KG1 (cell line): ENCODE measurements around the gene TLR10.
A peak's percentile ranks its signal among the peaks of the same experiment; 100 is the strongest.
"Not testable (repeated sequence)": the region's sequence is repeated elsewhere in the genome, so short reads cannot be mapped to it uniquely, and the experiment has no call there.

Source experiments
- DNase-seq: peaks from one replicate; lab custom pipeline; 2025; lab: John Stamatoyannopoulos, UW

TLR10 gene

GRCh38 chr4:38766940-38767339, 15.8 kb downstream of the TLR10 start:
- DNase-seq = not testable (repeated sequence)

GRCh38 chr4:38765382-38765781, 17.4 kb downstream of the TLR10 start:
- DNase-seq = no peak

GRCh38 chr4:38764277-38764676, 18.5 kb downstream of the TLR10 start:
- no peak for DNase-seq

- no peak for DNase-seq
These were observed 20.2 kb downstream of the TLR10 start for GRCh38 chr4:38762560-38762959.

GRCh38 chr4:38759790-38760122, 23.0 kb downstream of the TLR10 start:
- DNase-seq = no peak

DNA sequence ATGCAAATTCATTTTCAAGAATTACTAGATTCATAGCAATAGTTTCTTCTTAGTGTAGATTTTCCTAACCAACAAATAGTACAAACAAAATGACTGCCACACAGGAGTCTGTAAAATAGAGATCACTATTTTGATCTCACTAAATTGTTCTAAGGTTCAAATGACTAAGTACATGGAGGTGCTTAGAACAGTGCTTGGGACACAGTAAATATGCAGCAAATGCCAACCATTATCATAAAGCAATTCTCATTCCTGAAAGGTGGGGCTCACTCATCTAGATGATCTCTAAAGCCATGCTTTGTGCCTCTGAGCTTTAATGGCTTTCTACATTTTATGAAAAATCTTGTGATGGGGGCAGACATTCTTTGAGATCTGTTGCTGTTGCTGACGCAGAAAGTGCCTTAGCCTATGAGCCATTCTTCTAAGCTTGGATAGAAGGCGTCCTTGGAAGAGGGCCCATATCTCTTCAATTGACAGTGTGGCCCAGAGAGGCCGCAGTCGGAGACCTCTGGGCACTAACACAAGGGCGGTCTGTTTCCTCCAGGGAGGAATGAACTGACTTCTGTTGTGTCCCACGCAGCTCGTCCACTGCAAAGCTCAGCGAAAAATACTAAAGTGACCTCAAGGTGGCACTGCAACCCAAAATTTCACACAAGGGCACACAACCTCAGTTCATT, 23.5 kb downstream of the TLR10 start:
- DNase-seq = peak; percentile 67

DNA sequence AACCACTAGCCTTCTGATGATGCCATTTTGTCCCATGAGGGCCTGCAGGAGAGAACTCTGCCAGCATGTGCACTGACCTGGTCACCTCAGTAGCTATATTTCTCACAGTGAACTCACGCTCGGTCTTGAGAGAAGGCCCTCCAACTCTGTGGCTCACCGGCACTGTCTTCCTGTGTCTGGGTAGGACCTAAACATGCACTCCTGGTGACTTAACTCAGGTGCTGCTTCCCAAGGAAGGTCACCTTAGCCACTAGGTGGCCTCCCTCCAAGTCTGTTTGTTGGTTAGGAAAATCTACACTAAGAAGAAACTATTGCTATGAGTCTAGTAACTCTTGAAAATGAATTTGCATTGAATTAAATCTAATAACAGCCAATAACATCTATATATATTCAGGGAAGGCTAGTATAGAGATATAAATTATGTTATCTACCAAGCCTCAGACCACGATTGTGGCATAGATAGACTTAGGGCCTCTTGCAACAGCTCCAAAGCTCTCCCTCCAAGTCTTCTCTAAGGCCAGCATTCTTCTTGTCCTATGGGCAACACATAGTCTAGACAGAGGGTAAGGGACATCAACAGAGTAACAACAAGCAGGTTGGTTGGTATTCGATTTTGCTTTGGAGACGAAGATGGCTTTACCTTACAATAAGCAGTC, 24.7 kb downstream of the TLR10 start:
- DNase-seq = no peak

DNA sequence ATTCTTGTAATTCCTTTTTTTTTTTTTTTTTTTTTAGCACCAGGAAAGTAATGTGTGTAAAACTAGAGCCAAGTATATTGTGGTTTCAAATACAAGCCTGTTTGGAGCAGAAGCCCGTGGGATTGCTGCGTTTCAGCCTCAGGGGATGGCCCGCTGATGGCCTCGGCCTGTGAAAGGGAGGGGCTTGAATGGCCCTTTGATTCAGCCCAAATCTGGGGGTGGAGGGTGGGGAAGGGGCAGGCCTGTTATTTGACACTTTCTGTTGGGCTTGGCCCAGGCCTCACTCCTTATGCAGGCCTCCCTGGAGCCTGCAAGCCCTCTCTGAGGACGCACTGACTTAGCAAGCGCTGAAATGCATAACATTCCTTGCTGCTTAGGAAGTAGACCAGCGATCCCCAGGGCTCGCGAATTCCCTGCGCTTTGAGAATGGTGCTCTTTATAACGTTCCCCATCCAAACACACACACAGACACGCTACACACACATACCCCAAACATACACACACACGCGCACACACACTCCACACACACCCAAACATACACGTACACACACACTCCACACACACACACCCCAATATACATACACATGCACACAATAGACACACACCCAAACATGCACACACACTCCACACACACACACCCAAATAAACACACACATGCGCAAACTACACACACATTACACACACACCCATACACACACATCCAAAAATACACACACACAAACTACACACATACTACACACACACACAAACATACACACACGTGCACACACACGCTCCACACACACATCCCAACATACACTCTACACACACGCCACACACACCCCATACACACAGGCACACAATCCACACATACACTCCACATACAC, 29.6 kb downstream of the TLR10 start:
- no peak for DNase-seq

- no peak for DNase-seq
These were observed 30.3 kb downstream of the TLR10 start for GRCh38 chr4:38752372-38752940.

DNA sequence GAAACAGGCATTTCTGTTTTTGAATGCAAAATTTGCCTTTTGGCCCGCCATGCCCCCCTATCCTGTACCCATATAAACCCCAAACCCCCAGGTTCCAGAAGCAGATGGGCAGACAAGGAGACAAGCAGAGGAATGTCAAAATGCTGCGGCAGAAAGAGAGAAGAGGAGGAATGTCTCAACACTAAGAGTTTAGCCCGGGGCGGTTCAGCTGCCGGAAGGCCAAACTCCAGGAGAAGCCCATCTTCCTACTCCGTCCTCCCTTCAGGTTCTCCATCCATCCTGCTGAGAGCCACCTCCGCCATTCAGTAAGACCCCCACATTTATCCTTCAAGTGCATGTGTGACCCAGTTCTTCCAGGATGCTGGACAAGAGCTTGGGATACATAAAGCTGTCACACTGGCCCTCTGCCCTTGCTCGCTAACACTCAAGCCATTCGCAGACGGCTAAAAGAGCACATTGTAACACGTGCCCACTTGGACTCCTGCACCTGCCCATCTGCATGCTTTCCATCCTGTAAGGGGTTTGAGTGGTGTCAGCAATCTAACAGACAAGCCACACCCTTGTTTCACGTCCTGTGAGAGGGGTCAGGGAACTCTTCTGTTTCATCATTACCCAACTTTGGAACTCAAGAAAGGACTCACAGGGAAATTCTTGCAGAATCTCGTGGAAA, 31.3 kb downstream of the TLR10 start:
- no peak for DNase-seq

- no peak for DNase-seq
These were observed 33.5 kb downstream of the TLR10 start for GRCh38 chr4:38749336-38749735.

GRCh38 chr4:38747629-38748028, 35.2 kb downstream of the TLR10 start:
- DNase-seq = no peak

DNA sequence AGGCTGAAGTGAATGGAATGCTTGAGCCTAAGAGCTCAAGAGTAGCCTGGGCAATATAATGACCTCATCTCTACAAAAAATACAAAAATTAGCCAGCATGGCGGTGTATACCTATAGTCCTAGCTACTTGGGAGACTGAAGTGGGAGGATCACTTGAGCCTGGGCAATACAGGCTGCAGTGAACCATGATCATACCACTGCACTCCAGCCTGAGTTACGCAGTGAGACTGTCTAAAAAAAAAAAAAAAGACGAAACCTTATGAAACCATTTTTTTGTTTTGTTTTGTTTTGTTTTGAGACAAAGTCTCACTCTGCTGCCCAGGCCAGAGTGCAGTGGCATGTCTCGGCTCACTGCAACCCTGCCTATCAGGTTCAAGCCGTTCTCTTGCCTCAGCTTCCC, 36.9 kb downstream of the TLR10 start:
- DNase-seq = no peak

DNA sequence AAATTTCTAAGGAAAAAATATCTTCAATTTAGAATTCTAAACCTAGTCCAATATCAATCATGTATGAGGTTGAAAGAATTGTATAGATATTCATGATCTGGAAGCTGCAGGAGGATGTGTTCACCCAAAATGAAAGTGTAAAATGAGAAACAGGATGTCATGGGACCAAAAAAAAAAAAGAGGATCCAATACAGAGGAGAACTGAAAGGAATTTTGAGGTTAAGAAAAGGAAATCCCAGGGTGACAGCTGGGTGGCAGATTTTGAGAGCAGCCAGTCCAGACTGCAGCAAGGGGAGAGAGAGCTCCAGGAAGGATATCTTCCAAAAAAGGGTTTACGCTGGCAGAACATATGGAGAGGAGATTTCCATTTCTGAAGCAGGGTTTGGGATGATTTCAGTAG, 38.9 kb downstream of the TLR10 start:
- no peak for DNase-seq

DNA sequence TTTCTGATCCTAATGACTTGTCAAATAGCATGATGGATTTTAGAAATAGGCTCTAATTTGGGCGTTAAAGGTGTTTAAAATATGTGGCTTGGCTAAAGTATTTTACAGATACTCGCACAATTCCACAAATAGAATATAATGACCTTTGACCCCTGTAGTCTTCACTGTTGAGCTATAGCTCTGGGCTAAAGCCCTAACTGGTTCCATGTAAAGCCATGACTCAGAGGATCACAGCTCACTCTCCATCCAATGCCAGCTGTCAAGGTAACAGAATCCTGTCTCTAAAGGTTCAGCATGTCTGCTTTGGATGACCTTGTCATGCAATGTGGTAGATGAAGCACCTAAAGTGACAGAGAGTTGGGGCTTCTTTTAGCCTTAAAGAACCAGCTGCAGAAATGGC, 42.5 kb downstream of the TLR10 start:
- no peak for DNase-seq

DNA sequence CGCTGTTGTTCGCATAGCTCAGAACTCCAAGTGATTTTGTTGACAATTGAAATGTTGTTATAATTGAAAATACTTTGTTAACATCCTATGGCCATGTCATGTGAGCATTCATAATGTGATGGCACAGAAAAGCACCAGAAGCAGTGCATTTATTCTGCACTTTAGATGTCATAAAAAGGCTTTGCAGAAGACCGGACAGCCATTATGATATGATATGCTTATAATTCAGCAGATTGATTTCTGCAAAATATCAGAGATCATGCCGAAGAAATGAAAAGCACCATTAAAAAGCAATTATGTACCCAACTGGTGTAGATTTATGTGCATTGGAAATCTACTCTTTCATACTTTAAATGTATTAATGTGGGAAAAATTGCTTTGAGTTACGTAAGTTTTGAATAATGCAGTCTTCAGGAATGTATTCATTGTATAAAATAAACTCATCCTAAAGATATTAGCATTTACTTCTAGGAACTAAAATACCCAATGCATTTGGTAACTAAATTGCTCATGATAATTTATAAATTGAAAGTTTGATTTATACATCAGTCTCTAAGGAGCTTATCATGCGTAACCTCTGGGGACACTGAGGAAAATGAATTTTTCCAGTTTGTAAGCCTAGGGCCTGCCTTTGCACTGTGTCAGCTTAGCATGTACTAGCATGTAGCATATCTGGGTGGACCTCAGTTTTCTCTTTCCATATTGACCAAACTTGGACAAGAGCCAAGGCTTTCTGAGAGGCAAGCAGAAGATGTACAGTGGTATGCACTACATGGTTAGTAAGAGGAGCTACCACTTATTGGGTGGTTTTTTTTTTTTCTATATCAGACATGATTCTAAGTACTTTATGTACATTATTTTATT, 43.6 kb downstream of the TLR10 start:
- DNase-seq = no peak

DNA sequence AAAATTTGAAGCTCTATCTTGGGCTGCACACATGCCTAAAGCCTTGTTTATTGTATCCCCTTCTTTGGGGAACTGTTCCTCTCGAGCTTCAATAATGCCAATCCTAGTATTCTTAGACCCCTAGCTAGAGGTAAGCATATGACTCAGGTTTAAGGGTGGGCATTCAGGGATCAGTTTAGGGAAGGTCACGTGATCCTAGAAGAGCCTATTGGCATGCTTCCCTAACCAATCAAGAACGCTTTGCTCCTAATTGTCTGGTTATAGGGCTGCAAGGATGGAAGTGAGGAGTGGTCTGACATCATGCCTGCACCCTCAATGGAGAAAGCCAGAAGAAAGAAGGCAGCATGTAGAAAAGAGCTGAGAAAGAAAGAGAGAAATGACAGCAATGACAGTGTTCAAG, 46.9 kb downstream of the TLR10 start:
- DNase-seq = no peak

DNA sequence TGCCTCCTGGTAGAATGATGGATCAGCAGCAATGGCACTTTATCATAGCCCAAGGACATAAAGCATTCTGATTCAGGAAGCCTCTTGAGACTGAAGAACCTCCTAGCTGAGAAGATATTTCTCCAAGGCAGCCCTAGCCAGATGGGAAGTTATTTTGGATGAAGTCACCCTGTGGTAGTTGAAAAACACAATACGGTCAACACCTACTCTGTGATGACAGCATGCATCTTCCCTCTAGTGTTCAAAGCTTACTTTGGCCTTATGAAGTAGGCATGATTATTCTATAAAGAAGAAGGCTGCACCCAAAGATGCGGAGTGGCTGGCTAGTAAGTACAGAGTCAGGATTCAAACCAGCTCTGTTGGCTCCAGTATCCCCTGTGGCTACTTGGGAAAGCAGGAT, 47.9 kb downstream of the TLR10 start:
- no peak for DNase-seq

GRCh38 chr4:38734446-38734845, 48.3 kb downstream of the TLR10 start:
- DNase-seq = no peak

DNA sequence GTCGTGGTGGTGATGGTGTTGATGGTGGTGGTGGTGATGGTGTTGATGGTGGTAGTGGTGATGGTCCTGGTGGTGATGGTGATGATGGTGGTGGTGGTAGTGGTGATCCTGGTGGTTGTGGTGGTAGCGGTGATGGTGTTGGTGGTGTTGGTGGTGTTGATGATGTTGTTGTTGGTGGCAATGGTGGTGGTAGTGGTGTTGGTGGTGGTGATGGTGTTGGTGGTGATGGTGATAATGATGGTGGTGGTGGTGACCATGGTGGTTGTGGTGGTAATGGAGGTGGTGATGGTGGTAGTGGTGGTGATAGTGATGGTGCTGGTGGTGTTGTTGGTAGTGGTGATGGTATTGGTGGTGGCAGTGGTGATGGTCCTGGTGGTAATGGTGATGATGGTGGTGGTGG, 49.1 kb downstream of the TLR10 start:
- DNase-seq = no peak
